GM03348 (cell line): ENCODE results near the gene TOP3B.
"Not testable (repeated sequence)": the region's sequence is repeated elsewhere in the genome, so short reads cannot be mapped to it uniquely, and the experiment has no call there.

Experiments
- DNase-seq: peaks from one replicate; pipeline ENCODE4 v3.0.0; 2012; ENCODE audit warnings: low spot score

Gene TOP3B

DNA sequence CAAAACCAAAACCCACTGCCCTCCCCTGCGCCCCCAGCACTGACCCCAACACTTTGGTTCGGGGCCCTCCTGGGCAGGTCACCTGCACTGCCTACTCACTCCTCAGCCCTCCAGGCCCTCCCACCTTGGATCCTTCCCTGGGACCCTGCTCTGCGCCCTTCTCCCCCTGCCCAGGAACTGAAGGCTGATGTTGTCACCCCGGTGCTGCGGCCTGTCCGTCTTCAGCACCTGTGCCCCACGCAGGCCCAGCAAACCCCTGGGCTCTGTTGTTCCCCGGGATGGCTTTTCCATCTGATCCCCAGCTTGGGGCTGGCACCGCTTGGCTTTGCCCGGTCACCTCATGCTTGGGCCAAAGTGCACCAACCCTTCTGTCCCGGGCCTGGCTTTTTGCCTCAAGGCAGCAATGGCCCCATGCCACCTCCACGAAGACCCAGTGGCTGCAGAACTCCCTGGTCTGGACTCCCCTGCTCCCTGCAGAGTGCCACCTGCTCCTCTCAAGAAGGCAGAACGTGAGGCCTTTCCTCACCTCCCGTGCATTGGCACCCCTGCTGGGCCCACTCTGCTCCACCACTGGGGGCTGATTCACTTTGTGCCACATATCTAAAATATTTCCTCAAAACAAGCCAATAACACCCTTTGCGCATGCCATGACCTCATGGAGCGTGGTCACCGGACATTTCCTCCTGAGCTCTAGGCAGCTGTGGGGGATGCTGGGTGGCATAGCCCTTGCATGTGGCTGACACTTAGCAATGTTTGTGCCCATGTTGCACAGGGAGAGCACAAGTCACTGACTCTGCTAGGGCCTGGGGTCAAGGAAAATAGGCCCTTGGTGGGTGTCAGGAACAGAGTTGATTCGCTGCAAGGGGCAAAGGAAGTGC, 38.8 kb downstream of the TOP3B start:
- no peak for DNase-seq

DNA sequence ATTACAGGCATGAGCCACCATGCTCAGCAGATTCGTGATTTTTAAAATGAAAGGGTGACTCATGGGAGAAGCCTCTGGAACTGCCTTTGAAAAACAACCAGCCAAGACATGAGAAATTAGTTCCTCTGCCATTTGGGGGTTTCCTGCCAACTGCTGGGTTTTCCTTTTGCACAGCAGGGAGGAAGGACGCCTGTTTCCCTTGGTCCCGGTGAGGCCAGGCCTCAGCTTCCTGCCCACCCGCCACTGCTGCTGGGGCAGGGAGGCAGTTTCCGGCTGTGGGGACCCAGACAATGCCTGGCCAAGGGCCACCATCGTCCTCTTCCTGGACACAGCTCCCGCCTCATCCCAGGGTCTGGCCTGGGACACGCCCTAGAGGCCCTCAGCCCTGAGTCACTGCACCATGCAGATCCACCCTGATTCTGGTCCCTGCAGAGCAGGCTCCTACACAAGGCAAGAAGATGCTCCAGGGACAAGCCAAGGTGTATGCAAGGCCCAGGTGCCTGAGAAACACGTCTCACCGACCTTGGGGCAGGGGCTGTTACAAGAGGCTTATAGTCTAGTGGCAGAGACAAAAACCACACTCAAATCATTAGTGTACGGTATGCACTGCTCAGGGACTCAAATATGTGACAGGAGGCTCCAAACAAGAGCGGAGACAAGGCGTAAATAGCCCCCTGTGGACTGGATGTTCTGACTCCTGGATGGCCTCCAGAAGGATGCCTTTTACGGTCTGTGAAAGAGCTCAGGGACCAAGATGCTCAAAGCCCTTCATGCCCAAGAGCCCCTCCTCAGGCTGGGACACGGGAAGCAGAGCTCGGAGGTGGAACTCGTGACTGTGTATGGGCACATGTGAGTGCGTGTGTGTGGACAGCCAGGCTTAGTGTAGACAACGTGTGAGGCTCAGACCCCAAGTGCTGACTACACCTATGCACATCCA, 39.9 kb downstream of the TOP3B start:
- DNase-seq = peak; percentile 91

DNA sequence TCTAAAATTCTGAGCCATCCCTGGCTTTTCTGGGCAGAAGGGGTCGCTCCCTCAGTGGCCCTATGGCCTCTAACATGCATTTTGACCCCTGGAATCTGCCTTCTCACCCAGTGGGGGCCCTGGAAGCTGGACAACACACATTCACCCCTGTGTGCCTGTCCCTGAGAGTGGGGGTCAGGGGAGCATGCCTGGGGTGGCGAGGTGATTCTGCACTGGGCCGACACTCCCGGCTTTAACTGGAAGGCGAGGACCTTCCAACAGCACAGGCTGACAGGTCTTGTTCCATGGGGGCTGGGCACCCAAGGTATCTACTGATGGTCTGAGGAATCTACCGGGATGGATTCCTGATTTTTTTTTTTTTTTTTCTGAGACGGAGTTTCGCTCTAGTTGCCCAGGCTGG, 40.7 kb downstream of the TOP3B start:
- DNase-seq = no peak

DNA sequence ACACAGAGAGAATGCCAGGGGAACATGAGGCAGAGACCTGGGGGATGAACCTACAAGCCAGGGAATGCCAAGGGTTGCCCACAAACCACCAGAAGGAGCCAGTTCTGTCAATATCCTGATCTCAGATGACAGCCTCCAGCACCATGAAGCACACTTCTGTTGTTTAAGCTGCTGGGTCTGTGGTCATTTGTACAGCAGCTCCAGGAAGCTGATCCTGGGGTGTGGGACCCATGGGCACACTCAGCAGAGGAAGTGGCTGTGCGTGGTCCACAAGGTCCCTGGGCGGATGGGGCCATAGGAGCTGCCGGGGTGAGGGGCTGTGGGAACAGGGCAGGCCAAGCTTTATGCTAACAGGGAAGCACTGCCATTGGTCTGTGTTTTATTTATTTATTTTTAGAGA, 42.1 kb downstream of the TOP3B start:
- no peak for DNase-seq

DNA sequence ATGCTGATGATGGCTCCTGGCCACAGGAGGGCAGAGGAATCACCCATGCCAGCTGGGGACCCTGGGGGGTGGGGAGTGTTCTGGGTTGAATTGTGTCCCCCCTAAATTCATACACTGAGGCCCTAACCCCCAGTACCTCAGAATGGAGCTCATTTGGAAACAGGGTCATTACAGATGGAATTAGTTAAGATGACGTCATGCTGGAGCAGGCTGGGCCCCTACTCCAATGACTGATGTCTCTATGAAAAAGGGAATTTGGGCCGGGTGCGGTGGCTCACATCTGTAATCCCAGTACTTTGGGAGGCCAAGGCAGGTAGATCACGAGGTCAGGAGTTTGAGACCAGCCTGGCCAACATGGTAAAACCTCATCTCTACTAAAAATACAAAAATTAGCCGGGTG, 42.7 kb downstream of the TOP3B start:
- not testable (repeated sequence) for DNase-seq

DNA sequence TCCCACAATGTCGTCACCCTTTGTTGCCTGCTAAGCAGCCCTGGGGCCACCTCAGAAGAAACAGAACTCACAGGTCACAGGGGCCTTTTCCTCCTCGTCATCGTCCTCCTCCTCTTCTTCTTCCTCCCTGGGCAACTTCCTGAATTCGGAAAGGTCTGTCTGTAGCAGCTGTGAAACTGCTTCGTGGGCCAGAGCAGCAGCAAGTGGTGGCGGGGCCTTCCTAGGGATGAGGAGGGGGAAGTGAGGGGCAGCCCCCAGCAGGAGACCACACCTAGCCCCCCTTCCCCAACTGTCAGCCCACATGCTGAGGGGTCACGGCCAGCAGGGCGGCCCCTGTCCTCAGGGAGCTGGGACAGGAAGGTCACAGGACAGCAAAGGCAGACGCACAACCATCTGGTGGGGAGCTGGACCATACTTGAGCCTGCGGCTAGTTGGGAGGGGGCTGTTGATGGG, 43.1 kb downstream of the TOP3B start:
- DNase-seq = no peak

DNA sequence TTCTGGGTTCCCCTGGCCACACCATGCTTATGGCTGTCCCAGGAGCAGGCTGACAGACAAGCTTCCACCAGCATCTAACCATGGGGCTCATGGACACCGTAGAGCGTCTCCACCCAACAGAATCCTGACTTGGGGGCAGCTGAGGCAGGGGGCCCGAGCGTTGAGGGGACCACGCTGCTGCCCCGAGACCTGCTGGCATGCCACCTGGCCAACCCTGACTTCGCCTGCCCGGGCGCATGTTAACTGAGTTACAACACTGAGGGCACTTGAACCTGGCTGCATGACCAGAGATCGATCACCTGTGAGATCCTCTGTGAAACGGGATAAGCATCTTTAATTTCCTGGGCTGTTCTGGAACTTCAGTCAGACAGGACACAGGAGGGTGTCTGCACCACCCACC, 43.7 kb downstream of the TOP3B start:
- no peak for DNase-seq

DNA sequence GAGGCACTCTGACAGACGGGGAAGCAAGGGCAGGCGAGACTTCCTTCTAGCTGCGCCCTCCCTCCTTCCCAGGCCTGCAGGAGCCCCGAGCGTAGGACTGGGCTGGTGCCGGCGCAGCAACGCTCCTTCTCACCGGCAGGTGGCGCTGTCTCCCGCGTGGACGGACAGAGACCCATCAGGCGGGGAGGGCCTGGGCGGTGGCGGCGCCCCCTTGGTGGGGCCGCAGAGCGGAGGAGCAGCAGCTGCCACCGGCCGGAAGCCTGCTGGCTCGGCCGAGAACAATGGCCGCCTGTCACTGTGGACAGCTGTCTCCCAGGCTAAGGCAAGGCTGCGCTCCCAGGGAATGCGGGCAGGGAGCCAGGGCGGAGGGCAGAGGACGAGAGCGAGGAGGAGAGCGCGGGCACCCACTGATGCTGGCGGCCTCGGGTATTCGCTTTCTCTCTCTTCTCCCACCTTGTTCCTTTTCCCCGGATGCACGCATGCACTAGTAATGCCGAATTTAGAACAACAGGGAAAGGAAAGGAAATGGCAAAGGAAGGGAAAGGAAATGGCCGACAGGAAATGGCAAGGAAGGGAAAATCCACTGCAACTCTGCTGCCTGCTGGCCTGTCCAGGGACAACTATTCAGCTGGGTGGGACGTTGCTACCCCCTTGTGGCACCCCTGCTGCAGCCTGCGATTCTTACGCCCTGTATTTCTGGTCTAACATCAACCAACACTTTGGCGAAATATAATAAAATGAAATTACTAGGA, 44.3 kb downstream of the TOP3B start:
- DNase-seq = peak; percentile 95

DNA sequence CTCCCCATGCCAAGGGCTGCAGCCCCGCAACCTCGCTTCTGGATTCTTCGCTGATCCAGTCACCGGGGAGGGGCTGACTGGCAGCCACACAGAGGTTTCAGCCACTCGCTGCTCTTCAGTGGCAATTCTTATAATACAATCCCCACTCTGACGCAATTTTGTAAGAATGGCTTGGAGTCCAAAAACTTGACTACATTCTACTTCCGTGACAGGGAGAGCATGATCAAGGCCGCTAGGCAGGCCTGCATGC, 44.8 kb downstream of the TOP3B start:
- DNase-seq = peak; percentile 94

DNA sequence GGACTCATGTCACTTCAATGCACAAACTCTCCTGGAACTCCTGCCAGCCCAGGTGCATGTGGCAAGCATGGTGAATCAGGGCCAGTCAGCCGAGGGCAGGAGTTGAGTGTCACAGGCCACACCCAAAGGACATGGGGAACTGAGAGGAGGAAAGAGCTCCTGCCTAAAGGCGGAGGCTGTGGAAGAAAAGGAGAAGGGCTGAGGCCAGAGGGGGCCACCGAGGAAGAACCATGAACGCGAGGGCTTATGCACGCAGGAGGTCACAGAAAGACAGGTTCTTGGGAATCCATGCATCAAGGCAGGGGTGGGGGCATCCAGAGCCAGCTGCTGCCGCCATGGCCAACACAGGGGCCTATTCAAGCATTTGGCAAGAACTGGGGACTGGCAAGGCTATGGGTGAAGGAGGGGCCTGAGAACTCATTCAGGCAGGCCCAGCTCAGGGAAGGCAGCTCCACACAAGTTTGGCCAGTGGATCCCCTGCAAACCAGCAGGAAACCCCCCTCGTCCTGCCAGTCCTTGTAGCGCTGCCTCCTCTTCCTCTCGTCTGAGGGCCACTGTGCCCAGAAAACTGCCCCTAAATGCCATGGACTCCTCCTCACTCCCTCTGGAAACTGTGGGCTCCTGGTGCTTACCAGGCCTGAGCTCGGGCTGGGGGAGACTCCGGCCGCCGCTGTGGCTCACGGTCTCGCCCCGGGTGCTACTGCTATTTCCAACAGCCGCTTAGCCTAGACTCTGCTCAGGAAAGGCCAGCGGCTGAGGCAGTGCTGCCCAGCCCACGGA, 45.4 kb downstream of the TOP3B start:
- DNase-seq = peak; percentile 55

DNA sequence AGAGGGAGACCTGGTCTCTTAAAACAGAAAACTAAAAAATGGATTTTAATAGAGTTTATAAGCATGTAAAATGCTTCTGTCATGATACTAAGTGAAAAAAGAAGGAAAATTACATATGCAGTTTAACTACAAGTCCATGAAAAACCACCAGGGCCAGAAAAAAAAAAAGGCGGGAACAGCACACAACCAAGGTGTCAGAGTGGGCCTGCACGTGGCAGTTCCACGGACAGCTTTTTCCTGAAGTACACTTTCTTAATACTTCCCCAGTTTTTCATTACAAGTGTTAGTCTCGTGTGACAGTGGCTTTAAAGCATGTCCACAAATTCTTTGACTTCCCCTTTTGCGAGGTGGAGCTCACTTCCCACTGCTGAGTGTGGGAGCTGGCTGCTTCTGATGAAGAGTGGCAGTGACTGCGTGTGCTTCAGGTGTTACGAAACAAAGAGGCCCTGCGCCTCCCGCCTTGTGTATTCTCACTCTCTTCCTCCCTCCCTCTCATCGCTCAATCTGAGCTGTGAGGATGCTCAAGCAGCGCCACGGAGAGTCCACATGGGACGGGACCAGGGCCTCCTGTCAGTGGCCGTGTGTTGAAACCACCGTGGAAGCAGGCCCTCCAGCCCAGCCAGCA, 46.3 kb downstream of the TOP3B start:
- no peak for DNase-seq

DNA sequence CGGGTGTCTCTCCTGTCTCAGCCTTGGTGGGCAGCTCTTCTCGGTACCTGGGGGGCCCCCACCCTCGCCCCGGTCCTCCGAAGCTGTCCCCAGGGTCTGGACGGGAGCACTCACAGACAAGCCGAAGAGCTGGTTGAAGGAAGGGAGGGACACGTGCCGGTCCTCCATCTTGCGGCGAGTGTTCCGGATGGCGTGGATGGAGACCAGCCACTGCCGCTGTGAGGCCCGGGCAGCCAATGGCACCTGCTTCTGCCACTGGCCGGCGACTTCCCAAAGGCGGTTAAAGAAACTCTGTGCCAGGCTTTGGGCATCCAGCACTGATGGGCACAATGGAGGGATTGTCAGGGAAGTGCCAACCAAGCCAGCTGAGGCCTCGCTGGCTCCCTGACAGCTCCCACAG, 48.7 kb downstream of the TOP3B start:
- no peak for DNase-seq

DNA sequence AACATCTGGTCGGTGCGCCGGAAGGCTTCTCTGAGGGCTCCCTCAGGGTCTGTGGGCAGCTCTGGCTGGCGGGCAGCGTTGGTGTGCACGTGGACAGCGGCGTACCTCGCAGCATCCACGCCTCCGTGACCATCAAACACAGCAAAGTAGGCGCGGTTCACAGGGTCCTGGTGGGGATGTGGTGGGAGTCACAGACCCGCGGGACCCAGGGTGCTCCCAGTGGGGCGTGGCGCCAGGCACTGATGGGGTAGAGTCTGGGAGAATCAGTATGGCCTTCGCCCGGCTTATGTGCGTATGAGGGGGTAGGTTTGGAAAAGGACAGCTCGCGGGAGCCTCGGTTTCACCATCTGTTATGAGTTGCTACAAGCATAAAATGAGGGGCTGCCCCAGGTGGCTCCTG, 49.2 kb downstream of the TOP3B start:
- no peak for DNase-seq

DNA sequence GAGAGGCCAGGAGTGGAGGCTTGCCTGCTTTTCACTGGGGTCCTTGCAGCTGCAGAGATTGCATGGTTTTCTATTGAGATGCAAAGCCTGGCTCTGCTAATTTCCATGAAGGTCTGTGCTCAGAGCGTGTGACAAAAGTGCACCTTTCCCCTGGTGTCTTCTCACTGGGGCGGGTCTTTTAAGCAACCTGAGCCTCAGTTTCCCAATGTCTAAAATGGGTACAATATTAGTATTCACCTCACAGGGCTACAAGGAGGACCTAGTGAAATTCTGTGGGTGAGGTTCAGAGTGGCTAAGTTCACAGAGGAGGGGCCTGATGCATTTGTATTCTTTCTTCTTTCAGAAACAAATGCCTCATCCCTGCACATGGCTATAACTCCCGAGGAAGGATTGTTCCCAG, 50.2 kb downstream of the TOP3B start:
- no peak for DNase-seq

DNA sequence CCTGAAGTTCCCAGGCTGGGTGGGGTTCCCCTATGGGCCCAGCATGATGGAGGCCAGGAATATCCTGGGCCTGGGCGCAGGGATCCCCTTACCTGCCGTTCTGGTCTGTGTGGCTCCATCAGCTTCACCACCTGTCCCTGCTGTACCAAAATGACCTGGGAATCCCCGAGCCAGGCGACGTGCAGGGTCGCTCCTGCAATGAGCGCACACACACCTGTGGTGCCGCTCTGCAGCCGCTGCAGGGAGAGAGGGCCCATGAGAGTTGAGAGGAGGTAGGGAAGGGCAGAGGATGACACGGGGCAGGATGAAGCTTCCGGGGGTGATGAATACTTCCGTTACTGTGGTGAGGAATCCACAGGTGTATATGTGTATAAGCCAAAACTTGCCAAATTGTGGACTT, 51.5 kb downstream of the TOP3B start:
- DNase-seq = no peak

DNA sequence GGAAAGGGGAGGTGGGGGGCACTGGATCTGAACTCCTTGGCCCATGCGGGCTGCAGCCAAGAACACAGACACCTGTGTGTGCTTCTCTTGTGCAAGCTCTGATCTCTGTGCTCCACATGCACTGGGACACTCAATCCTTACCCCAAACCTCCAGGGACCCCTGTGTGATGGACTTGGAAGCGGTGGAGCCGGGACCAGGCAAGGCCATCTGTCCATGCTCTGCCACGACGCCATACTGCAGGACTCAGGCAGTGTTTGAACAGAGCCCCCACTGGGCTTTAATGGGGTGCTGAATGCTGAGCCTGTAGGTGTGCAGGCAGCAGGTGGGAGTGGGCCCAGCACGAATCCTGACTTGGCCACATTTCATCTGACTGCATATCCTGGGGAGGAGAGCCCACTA, 53.3 kb downstream of the TOP3B start:
- no peak for DNase-seq

DNA sequence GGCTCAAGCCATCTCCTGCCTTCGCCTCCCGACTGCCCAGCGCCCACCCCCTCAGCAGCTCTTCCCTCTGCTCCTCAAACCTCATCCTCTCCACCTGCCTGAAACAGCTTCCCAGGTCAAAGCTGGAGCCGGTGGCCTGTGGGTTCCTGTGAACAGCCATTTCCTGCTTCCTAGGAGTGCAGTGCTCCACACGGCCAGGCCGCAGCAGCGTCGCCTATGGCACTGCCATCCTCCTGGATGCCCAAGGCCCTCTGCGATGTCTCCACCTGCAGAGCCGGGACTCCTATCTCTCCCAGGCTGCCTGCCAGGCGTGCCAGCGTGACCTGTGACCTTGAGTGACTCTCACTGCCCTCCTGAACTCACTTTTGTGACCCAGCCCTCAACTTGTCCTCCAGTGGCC, 54.5 kb downstream of the TOP3B start:
- DNase-seq = no peak

DNA sequence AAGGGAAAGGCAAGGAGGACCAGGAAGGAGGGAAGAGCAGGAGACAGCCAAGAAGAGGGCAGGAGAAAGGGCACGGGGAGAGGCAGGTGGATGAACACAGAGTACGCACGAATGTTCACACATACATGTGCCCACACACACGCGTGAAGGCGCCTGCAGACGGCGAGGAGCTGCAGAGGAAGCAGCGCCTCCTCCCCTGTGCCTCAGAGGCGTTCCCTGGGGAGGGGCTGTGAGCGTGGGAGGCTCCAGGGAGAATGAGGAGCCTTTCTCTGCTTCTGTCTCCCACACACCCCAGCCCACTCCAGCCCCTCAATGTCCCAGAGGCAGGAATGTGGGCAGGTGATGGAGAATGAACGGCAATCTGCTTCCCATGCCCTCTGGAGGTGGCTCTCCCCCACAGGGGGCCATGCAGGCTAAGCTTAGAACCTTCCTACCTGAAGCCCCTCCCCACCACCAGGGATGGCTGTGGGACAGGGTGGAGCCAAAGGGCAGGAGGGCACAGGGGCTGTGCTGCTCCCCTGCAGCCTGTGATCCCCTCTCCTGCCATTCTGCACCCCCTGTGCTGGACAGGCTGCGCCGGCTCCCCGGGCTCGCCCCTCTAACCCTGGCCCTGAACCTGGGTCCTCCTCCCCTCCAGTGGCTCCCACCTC, 55.3 kb downstream of the TOP3B start:
- no peak for DNase-seq

DNA sequence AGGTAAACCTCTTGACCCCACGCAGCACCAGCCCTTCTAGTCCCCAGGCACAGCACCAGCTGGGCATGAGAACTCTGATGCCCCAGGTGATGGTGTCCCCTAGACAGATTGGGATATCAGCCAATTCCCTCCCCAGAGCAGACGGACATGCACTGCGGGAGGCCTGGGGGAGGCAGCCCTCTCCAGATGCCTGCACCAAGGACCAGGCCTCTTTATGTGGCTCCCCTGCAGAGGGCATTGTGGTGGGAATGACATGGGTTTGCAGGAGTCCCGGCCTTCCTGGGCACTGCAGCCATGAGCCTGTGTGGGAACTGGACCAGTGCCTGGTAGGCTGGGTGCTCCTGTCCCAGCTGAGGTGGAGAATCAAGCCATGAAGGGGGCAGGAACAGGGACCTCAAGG, 55.9 kb downstream of the TOP3B start:
- DNase-seq = no peak

DNA sequence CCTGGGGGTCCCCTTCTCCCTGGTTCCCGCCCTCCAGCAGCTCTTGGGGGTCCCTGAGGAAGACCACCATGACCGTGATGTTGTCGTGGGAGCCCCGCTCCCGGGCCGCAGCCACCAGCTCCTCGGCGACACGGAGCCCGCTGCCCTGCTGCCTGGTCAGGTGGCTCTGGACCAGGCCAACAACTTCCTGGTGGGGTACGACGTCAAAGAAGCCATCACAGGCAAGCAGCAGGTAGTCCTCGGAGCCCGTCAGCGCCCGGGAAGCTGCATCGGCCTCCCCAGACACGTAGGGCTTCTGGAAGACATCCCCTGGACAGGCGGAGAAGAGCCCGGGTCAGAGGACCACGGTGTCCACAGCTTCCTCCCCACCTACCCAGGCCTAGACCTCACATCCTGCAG, 59.4 kb downstream of the TOP3B start:
- no peak for DNase-seq
